ENCODE results near the gene FBXO3.

The FBXO3 gene

DNA sequence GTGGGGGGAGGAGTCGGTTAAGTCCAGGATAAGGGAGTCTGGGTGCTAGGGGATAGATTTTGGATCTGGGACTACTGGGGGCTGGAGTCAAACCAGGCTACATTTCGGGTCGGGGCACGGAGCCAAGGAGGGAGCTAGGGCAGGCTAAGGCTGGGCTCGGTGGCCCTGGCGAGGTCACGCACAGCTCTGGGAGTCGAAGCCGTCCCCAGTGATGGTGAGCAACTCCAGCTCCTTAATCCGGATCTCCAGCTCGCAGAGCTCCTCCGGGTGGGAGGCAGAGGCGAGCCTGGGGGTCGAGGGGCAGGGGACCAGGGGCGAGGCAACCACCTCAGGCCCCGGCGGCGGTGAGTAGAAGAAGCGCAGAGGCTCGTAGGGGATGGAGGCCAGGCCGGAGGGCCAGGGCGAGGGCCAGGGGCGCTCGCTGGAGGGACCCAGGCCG is 74.2 kb downstream of the FBXO3 start:
- CTCF ChIA-PET: interaction anchor here (0.6 to 0.9 kb wide), 3 partner anchors 9 to 1313 kb away, joined by 3 to 4 read pairs (median 3); no protein-coding TSS in a partner anchor

GRCh38 chr11:33699515-33700062 is 74.7 kb downstream of the FBXO3 start:
- DNase-seq (ENCODE audit: extremely low spot score): no peak
- CTCF ChIA-PET: interaction anchor here (0.6 to 0.9 kb wide), 3 partner anchors 8 to 1313 kb away, joined by 3 to 4 read pairs (median 3); no protein-coding TSS in a partner anchor

More for the DNA sequence above, 74.2 kb downstream of the FBXO3 start:
- POLR2A ChIA-PET: interaction anchor here (1.4 to 2.6 kb wide), 2 partner anchors 10 to 36 kb away, joined by 5 to 15 read pairs; partner anchors contain the start of gene CD59
- peak; percentile 26 for DNase-seq (ENCODE audit: extremely low spot score)
- TF ChIP-seq ARNT (IDR thresholded peaks at IDR 0.05) (no peak), L3MBTL2 (conservative IDR thresholded peaks at IDR 0.05) (no peak), SP1 (IDR thresholded peaks at IDR 0.05) (no peak), FOXM1 (IDR thresholded peaks at IDR 0.05; ENCODE audit: borderline replicate concordance) (no peak), CTBP1 (IDR thresholded peaks at IDR 0.05; ENCODE audit: borderline replicate concordance) (no peak), ELF4 (IDR thresholded peaks at IDR 0.05) (no peak), LEF1 (IDR thresholded peaks at IDR 0.05; ENCODE audit: borderline replicate concordance) (no peak), ZNF384 (IDR thresholded peaks at IDR 0.05) (no peak)

GRCh38 chr11:33698921-33699320 is 75.4 kb downstream of the FBXO3 start:
- ChIA-PET POLR2A (no interaction called here), CTCF (no interaction called here)
- TF ChIP-seq L3MBTL2 (conservative IDR thresholded peaks at IDR 0.05): no peak
- no peak for TF ChIP-seq CTBP1 (IDR thresholded peaks at IDR 0.05; ENCODE audit: borderline replicate concordance)
- TF ChIP-seq, protein P1, sequence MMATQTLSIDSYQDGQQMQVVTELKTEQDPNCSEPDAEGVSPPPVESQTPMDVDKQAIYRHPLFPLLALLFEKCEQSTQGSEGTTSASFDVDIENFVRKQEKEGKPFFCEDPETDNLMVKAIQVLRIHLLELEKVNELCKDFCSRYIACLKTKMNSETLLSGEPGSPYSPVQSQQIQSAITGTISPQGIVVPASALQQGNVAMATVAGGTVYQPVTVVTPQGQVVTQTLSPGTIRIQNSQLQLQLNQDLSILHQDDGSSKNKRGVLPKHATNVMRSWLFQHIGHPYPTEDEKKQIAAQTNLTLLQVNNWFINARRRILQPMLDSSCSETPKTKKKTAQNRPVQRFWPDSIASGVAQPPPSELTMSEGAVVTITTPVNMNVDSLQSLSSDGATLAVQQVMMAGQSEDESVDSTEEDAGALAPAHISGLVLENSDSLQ (IDR thresholded peaks at IDR 0.05): no peak
- no peak for TF ChIP-seq FOXK2 (IDR thresholded peaks at IDR 0.05)
- TF ChIP-seq ARNT (IDR thresholded peaks at IDR 0.05): no peak
- no peak for TF ChIP-seq TARDBP (IDR thresholded peaks at IDR 0.05)
- no peak for TF ChIP-seq ELF4 (IDR thresholded peaks at IDR 0.05)
- no peak for TF ChIP-seq BHLHE40 (IDR thresholded peaks at IDR 0.05; ENCODE audit: borderline replicate concordance)
- TF ChIP-seq FOXA1 (IDR thresholded peaks at IDR 0.05): no peak
- no peak for TF ChIP-seq HDGF (IDR thresholded peaks at IDR 0.05; ENCODE audit: borderline replicate concordance)
- no peak for TF ChIP-seq LEF1 (IDR thresholded peaks at IDR 0.05; ENCODE audit: borderline replicate concordance)
- no peak for TF ChIP-seq SP1 (IDR thresholded peaks at IDR 0.05)
- DNase-seq (ENCODE audit: extremely low spot score): no peak

More at GRCh38 chr11:33699515-33700062, 74.7 kb downstream of the FBXO3 start:
- POLR2A ChIA-PET: no interaction called here
- TF ChIP-seq TARDBP (IDR thresholded peaks at IDR 0.05) (no peak), BHLHE40 (IDR thresholded peaks at IDR 0.05; ENCODE audit: borderline replicate concordance) (no peak), ELF4 (IDR thresholded peaks at IDR 0.05) (no peak), LEF1 (IDR thresholded peaks at IDR 0.05; ENCODE audit: borderline replicate concordance) (no peak), SP1 (IDR thresholded peaks at IDR 0.05) (no peak), CTBP1 (IDR thresholded peaks at IDR 0.05; ENCODE audit: borderline replicate concordance) (no peak), FOXA1 (IDR thresholded peaks at IDR 0.05) (no peak), ARNT (IDR thresholded peaks at IDR 0.05) (no peak), FOXK2 (IDR thresholded peaks at IDR 0.05) (no peak), SUZ12 (IDR thresholded peaks at IDR 0.05) (no peak), FOXM1 (IDR thresholded peaks at IDR 0.05; ENCODE audit: borderline replicate concordance) (no peak), HDGF (IDR thresholded peaks at IDR 0.05; ENCODE audit: borderline replicate concordance) (no peak), ZNF384 (IDR thresholded peaks at IDR 0.05) (no peak), NFRKB (IDR thresholded peaks at IDR 0.05) (no peak), L3MBTL2 (conservative IDR thresholded peaks at IDR 0.05) (no peak)
- TF ChIP-seq, protein P1 (IDR thresholded peaks at IDR 0.05): no peak

- no peak for TF ChIP-seq FOXK2 (IDR thresholded peaks at IDR 0.05)
- TF ChIP-seq FOXA1 (IDR thresholded peaks at IDR 0.05): no peak
- no peak for TF ChIP-seq HDGF (IDR thresholded peaks at IDR 0.05; ENCODE audit: borderline replicate concordance)
- no peak for TF ChIP-seq SUZ12 (IDR thresholded peaks at IDR 0.05)
- TF ChIP-seq CTBP1 (IDR thresholded peaks at IDR 0.05; ENCODE audit: borderline replicate concordance): no peak
- TF ChIP-seq, protein P1 (IDR thresholded peaks at IDR 0.05): no peak
- no peak for TF ChIP-seq L3MBTL2 (conservative IDR thresholded peaks at IDR 0.05)
- ChIA-PET POLR2A (no interaction called here), CTCF (interaction anchor here (0.6 kb wide), 1 partner anchor 416 kb away, joined by 8 read pairs; no protein-coding TSS in a partner anchor)
- no peak for DNase-seq (ENCODE audit: extremely low spot score)
These were observed 76.3 kb downstream of the FBXO3 start for GRCh38 chr11:33697997-33698396.

- POLR2A ChIA-PET: no interaction called here
- CTCF ChIA-PET: no interaction called here
- TF ChIP-seq LEF1 (IDR thresholded peaks at IDR 0.05; ENCODE audit: borderline replicate concordance) (no peak), ARNT (IDR thresholded peaks at IDR 0.05) (no peak), SP1 (IDR thresholded peaks at IDR 0.05) (no peak), FOXM1 (IDR thresholded peaks at IDR 0.05; ENCODE audit: borderline replicate concordance) (no peak), NFRKB (IDR thresholded peaks at IDR 0.05) (no peak), BHLHE40 (IDR thresholded peaks at IDR 0.05; ENCODE audit: borderline replicate concordance) (no peak), CTBP1 (IDR thresholded peaks at IDR 0.05; ENCODE audit: borderline replicate concordance) (no peak), HDGF (IDR thresholded peaks at IDR 0.05; ENCODE audit: borderline replicate concordance) (no peak), ZNF384 (IDR thresholded peaks at IDR 0.05) (no peak), FOXK2 (IDR thresholded peaks at IDR 0.05) (no peak)
- TF ChIP-seq, protein P1 (IDR thresholded peaks at IDR 0.05): no peak
- no peak for DNase-seq (ENCODE audit: extremely low spot score)
These were observed 77.2 kb downstream of the FBXO3 start for GRCh38 chr11:33696931-33697638.
